MM.1S (cell line): ENCODE data around the gene PPP2R1B.

Experiments
- EZH2 ChIP-seq: fragments of 300-600 bp; sonication (generic); optimal IDR thresholded peaks from 2 replicates; pipeline ENCODE3; 2017; ENCODE audit warnings: low read depth, mild to moderate bottlenecking, antibody characterized with exemption, low read length, mixed read lengths
- EZH2phosphoT487 ChIP-seq: fragments of 300-600 bp; sonication (generic); IDR thresholded peaks from 2 replicates; pipeline ENCODE4 v1.6.1; 2018; ENCODE audit warnings: antibody characterized with exemption, low read length
- TF ChIP-seq, protein P1 (sequence below): fragments of 300-600 bp; sonication (generic); IDR thresholded peaks from 2 replicates; pipeline ENCODE4 v1.5.1; 2016; ENCODE audit warnings: antibody characterized with exemption, low read length, mixed read lengths

DNA sequence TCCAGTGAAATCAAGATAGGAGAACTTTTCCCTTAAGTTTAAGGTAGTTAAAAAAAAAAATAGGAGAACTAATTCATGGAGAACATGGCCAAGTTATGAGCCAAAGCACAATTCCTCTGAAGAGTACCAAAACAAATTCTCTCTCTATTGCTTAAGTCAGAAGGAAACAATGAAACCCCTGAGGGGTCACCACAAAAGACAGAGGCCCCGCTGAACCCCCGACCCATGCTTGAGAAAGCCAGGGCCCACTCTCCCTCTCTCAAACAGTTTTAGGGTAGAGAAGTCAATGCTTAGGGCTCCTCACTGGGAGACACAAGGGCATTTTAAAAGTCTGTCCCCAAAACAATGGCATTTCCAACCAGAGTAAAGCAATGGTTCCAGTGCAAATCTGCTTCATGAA lies 26.9 kb downstream of the PPP2R1B start:
- TF ChIP-seq, protein P1, sequence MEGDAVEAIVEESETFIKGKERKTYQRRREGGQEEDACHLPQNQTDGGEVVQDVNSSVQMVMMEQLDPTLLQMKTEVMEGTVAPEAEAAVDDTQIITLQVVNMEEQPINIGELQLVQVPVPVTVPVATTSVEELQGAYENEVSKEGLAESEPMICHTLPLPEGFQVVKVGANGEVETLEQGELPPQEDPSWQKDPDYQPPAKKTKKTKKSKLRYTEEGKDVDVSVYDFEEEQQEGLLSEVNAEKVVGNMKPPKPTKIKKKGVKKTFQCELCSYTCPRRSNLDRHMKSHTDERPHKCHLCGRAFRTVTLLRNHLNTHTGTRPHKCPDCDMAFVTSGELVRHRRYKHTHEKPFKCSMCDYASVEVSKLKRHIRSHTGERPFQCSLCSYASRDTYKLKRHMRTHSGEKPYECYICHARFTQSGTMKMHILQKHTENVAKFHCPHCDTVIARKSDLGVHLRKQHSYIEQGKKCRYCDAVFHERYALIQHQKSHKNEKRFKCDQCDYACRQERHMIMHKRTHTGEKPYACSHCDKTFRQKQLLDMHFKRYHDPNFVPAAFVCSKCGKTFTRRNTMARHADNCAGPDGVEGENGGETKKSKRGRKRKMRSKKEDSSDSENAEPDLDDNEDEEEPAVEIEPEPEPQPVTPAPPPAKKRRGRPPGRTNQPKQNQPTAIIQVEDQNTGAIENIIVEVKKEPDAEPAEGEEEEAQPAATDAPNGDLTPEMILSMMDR = no peak
- TF ChIP-seq EZH2 = no peak
- no peak for TF ChIP-seq EZH2phosphoT487
